Retinal pigment epithelial cell (primary cell): ENCODE data around the gene INTS6L.
A peak's percentile ranks its signal among the peaks of the same experiment; 100 is the strongest.
"Not testable (repeated sequence)": the region's sequence is repeated elsewhere in the genome, so short reads cannot be mapped to it uniquely, and the experiment has no call there.

Source experiments
- DNase-seq: peaks from one replicate; pipeline ENCODE4 v3.0.0-alpha.2; 2010; ENCODE audit warnings: low read depth
- H3K4me3 ChIP-seq: 2 replicates; pipeline ENCODE4 v1.5.1; 2011; ENCODE audit warnings: mild to moderate bottlenecking, low read length, control low read depth, moderate library complexity
- TF ChIP-seq, protein P1 (sequence below): conservative IDR thresholded peaks from 2 replicates; pipeline ENCODE4 v1.5.1; 2011; ENCODE audit warnings: low read depth, low read length, control low read depth, inconsistent platforms

Gene INTS6L

DNA sequence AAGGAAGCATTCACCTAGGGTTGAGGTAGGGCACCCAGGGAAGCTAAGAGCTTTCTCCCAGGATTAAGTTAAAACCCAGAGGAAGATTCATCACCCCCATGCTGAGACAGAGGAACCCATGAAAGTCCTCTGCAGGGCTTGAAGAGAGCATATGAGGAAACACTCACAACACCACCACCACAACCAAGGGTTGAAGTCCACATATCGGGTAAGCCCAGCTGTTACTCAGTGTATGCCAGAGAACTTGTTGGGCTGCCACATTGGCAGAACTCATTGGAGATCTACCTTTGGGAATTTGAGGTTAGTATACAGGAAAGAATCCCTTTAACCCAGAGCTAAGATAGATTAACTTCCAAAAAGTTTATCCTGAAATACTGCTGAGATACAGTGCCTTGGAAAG lies 75.1 kb downstream of the INTS6L start:
- DNase-seq, result no peak
- H3K4me3 ChIP-seq, result no peak overlapping the region
- TF ChIP-seq, protein P1, sequence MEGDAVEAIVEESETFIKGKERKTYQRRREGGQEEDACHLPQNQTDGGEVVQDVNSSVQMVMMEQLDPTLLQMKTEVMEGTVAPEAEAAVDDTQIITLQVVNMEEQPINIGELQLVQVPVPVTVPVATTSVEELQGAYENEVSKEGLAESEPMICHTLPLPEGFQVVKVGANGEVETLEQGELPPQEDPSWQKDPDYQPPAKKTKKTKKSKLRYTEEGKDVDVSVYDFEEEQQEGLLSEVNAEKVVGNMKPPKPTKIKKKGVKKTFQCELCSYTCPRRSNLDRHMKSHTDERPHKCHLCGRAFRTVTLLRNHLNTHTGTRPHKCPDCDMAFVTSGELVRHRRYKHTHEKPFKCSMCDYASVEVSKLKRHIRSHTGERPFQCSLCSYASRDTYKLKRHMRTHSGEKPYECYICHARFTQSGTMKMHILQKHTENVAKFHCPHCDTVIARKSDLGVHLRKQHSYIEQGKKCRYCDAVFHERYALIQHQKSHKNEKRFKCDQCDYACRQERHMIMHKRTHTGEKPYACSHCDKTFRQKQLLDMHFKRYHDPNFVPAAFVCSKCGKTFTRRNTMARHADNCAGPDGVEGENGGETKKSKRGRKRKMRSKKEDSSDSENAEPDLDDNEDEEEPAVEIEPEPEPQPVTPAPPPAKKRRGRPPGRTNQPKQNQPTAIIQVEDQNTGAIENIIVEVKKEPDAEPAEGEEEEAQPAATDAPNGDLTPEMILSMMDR, result no peak

DNA sequence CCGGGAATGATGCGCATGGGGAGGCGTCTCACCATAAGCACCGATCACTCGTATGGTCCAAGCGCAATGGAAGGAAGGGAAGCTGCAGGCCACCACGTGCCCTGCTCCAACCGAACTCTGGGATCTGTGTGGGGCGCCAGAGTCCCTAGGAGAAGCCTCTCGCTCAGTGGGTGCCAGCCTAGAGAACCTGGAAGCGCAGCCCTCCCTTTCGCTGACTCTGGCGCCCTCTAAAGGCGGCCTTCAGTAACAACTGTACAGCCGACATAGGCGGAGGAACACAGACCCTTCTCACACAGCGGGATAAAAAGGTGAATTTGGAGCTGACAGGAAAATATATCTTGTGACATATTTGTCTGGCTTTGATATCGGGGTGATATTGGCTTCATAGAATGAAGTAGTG lies 76.0 kb downstream of the INTS6L start:
- no peak overlapping the region for H3K4me3 ChIP-seq
- no peak for DNase-seq
- TF ChIP-seq, protein P1, result peak; percentile 56

DNA sequence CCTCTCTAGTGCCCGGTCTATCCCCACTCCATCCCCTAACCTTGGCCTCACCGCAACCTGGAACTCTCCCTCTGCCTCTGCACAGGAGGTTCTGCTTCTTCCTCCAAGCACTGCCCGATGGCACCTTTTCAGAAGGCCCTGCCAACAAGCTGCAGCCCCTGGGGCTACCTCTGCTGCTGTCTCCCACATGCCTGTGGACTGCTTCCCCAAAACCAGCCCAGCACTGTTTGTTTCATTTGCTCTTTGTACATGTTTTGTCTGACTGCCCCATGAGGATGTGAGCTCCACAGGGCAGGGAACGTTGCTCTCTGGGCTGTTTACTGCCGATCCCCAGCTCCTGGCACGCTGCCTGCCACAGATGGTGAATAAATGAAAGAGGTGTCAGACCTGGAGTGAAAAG lies 85.4 kb downstream of the INTS6L start:
- no peak overlapping the region for H3K4me3 ChIP-seq
- TF ChIP-seq, protein P1, result no peak
- no peak for DNase-seq

DNA sequence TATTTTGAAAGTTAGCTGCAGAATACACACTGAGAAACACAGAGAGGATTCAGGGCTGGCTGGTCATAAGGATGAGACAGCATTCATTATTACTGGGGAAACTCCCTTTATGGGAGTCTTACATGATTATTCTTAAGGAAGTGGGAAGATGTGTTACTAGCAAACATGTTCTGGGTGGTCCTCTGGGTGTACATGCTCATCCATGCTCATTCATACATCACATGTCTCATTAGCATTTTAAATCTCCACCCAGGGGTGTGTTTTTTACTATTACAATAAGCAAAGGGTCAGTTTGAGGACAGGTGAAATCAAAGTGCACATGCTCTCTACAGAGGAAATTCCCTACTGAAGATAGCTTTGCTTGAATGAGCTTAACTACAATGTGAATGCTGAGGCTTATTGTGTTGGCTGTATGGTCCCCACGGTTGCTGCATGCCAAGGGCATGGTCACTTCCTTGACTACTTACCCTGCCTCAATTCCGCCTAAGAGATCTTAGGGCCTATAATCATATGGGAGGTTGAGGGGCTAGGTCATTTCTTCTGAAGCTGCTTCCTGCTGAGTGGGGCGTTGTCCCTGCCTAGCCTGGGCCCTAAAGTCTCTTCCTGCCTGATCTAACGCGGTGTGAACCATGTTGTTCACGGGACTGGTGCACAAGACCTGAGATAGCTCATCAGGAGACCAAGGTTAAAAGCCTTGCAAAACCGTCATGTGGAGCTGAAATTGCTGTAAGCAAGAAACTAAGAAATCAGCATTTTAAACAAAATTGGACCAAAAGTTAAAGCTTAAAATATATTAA lies 104.1 kb downstream of the INTS6L start:
- H3K4me3 ChIP-seq, DNase-seq: not testable (repeated sequence)

DNA sequence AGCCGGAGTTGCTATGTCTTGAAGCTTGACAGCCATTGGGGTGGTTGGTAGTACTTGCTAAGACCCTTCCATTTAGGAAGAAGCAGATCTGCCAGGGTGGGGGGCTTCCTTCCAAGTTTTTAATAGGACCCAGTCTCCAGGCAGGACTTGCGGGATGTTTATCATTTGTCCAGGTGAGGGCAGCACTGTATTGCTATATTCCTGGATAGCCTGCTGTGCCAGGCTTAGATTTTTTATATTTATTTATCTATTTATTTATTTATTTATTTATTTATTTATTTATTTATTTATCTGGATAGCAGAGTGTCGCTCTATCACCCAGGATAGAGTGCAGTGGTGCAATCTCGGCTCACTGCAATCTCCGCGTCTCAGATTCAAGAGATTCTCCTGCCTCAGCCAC lies 105.5 kb downstream of the INTS6L start:
- TF ChIP-seq, protein P1, result no peak
- DNase-seq, result no peak
- H3K4me3 ChIP-seq, result no peak overlapping the region

DNA sequence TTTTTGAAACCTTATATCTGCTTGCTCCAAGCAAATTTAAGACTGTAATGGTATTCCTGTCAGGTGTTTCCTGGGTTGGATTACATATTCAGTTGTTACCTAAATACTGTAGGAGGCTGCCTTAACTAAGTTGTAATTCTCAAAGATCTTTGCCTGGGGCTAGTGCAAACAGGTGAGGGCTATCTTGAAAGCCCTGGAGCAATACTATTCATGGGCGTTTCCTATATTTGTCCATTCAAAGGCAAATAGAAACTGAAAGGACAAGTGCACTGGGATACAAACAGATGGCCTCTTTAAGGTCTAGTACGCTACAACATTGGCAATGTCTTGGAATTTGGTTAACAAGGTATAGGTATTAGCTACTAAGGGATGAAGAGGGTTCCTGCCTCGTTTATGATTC lies 108.9 kb downstream of the INTS6L start:
- TF ChIP-seq, protein P1, result no peak
- no peak for DNase-seq
- no peak overlapping the region for H3K4me3 ChIP-seq
